Measurements from ENCODE around the gene PIEZO2.

DNA sequence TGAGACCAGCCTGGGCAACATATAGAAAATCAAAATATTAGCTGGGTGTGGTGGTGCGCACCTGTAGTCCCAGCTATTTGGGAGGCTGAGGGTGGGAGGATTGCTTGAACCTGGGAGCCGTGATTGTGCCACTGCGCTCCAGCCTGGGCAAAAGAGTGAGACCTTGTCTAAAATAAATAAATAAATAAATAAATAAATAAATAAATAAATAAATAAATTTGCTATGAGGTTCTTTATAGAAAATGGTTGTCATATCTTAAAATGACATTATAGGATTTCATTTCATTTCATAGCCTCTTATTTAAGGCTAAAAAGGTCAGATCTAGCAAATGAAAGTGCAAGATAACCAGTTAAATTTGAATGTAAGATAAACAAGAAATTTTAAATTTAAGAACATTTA is 430.6 kb downstream of the PIEZO2 start:
- no peak for TF ChIP-seq EZH2phosphoT487 (conservative IDR thresholded peaks at IDR 0.05; ENCODE audit: low read length)
- TF ChIP-seq, protein P1, sequence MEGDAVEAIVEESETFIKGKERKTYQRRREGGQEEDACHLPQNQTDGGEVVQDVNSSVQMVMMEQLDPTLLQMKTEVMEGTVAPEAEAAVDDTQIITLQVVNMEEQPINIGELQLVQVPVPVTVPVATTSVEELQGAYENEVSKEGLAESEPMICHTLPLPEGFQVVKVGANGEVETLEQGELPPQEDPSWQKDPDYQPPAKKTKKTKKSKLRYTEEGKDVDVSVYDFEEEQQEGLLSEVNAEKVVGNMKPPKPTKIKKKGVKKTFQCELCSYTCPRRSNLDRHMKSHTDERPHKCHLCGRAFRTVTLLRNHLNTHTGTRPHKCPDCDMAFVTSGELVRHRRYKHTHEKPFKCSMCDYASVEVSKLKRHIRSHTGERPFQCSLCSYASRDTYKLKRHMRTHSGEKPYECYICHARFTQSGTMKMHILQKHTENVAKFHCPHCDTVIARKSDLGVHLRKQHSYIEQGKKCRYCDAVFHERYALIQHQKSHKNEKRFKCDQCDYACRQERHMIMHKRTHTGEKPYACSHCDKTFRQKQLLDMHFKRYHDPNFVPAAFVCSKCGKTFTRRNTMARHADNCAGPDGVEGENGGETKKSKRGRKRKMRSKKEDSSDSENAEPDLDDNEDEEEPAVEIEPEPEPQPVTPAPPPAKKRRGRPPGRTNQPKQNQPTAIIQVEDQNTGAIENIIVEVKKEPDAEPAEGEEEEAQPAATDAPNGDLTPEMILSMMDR (IDR thresholded peaks at IDR 0.05; ENCODE audit: insufficient read depth, low read length, poor library complexity, severe bottlenecking) = no peak

Data from SU-DHL-6 (cell line).